ENCODE measurements around the gene KNTC1.
"Not testable (repeated sequence)": the region's sequence is repeated elsewhere in the genome, so short reads cannot be mapped to it uniquely, and the experiment has no call there.

KNTC1 gene

DNA sequence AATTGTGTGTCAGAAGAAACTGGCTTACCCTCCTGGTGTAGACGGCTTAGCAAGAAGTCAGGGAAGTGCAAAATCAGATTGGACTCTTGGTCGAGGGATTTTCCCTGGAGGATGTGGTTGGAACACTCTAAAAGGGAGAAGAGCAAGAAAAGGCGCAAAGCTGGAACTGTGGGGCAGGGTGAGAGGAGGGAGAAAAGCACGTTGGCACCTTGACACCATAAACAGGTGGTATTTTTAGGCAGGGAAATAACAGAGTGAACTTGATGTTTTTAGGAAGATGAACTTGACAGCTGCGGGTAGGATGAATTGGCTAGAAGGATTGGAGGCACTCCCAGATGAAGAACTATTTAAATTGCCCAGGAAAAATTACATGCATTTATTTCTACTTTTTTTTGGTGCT, 108.4 kb downstream of the KNTC1 start:
- no peak for DNase-seq (ENCODE audit: extremely low spot score, insufficient read length, low read depth)
- FAIRE-seq: no peak

DNA sequence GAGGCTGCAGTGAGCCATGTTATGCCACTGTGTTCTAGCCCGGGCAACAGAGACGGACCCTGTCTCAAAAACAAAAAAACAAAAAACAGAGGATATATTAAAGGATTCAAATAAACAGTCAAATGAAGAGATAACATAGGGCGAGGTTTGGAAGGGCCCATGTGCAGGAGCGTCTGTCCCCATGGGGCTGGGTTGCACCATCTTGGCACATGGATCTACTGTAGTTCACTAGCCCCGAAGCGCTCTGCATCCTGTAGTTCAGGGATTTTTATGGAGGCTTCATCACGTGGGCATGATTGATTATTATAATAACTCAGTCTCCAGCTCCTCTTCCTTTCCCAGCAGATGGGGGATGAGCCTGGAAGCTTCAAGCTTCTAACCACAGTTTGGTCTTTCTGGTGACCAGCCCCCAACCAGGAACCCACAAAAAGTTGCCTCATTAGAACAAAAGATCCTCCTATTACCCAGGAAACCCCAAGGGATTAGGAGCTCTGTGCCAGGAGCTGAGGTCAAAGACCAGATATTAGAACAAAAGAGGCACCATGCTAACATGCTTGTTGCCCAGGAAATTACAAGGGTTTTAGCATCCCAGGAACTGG, 116.3 kb downstream of the KNTC1 start:
- no peak for DNase-seq (ENCODE audit: extremely low spot score, insufficient read length, low read depth)
- FAIRE-seq: no peak

DNA sequence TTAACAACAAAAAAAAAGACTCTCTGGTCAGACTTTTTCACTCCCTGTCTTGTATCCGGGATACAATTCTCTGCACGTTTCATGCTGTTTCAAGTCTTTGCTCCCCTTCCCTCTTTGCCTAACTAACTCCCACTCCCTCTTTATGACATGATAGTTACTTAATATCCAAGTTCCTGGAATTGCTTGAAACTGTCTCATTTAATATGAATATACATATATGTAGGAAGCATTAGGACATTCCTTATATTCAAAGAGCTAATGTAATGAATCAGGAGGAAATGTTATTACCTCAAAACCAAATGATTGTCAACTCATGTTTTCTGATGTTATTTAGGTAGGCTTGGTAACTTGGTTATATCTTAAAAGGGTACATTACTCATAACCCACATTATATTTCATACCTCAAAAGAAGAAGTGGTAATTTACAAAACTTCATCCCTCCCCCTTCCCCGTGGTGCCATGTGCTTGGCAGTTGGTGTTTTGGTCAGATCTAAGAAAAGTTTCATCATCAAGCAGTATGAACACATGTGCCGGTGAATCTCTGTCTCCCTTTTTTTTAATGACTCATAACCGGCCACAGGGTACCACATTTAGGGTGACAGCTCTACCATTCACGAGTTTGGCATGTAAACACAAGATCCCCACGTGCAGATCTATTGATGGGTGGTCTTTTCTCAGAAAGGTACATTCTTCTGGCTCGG, 119.6 kb downstream of the KNTC1 start:
- no peak for DNase-seq (ENCODE audit: extremely low spot score, insufficient read length, low read depth)
- FAIRE-seq: peak; percentile 83

DNA sequence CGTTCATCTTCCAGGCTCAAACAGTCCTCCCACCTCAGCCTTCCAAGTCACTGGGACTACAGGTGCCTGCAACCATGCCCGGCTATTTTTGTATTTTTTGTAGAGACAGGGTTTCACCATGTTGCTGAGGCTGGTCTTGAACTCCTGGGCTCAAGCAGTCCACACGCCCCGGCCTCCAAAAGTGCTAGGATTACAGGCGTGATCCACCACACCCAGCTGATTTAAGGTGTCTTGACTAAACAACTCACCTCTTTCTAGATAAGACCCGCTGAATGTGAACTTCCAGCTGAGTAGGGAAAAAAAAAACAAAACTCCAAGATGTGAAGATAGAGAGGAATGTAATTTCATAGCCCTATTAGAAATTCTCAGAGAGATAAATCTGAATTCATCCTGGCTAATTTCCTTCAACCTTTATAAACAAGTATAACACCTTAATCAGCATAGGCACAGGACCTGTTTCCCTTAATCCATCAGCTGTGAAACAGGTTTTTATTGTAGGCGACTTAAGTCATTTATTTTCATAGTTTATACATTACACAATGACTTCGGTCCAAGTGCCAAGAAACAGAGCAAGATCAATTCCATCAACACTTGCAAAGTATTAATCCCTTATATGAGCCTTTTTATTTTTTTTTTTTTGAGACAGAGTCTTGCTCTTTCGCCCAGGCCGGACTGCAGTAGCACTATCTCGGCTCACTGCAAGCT, 124.6 kb downstream of the KNTC1 start:
- no peak for FAIRE-seq
- no peak for DNase-seq (ENCODE audit: extremely low spot score, insufficient read length, low read depth)

DNA sequence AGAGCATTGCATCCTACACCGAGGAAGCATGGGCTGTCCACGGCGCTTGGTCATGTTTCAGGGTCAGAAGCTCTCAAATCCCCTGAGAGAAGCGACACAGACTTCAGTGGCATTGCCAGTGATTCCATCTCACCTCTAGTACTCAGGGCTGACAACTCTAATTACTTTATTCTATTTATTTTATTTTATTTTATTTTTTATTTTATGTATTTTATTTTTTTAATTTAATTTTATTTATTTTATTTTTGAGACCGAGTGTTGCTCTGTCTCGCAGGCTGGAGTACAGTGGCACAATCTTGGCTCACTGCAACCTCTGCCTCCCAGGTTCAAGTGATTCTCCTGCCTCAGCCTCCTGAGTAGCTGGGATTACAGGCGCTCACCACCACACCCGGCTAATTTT, 126.2 kb downstream of the KNTC1 start:
- DNase-seq (ENCODE audit: extremely low spot score, insufficient read length, low read depth); FAIRE-seq: not testable (repeated sequence)

DNA sequence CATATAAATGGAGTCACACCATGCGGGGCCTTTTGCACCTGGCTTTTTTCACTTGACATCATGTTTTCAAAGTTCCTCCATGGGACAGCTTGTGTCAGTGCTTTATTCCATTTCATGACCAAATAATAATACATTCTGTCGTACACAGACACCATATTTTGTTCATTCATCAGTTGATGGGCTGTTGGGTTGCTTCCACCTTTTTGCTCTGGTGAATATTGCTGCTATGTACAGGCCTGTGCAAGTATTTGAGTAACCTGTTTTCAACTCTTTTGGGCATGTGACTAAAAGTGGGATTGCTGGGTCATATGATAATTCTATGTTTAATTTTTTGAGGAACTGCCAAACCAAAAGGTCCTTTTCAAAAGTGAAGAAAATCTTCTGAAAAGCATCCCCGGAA, 129.2 kb downstream of the KNTC1 start:
- DNase-seq (ENCODE audit: extremely low spot score, insufficient read length, low read depth) (no peak), FAIRE-seq (no peak)

DNA sequence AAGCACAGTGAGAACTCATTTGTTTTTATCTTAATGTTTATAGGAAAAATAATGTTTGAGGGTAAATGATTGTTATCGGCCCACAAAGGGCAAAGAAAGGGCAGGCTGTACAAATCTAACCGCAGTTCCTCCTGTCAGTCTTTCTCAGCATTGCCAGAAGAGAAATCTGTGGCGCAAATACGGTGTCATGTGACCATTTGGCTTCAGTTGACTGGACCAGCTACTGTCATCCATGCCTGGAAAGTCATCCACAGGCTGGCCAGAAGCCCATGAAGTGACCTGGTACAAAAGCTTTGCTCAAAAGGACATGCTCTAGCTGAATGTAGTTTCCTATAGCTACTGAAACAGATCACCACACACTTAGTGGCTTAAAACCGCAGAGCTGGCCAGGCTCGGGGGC, 132.5 kb downstream of the KNTC1 start:
- no peak for FAIRE-seq
- no peak for DNase-seq (ENCODE audit: extremely low spot score, insufficient read length, low read depth)

DNA sequence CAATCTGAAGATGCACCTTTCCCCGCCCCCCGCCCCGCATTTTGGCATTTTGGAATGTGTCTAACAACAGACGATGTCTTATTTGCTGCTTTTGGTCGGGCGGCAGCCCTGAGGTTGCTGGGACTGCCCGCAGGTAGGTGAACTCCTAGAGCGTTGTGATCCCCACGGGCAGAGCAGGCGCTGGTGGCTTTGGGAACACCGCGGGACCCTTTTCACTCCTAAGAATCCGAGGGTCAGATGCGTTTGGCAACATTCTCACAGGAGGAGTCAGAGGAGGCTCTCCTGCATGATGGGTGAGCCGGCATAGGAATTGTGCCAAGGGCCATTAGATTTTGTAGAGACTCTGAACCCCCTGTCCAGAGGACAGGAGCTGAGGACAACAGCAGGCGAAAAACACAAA, 134.2 kb downstream of the KNTC1 start:
- no peak for FAIRE-seq

DNA sequence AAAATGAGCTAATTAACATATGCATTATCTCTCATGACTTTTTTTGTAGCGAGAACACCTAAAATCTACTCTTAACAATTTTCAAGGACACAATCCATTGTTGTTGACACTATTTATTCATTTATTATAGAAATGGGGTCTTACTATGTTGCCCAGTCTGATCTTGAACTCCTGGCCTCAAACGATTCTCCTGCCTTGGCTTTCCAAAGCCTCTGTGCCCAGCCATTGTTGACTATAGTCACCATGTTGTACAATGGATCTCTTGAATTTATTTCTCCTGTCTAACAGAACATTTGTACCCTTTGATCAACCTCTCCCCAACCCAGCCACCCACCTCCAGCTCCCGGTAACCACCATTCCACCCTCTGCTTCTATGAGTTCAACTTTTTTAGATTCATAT, 134.9 kb downstream of the KNTC1 start:
- FAIRE-seq (no peak), DNase-seq (ENCODE audit: extremely low spot score, insufficient read length, low read depth) (no peak)

More for the DNA sequence above, 134.2 kb downstream of the KNTC1 start:
- no peak for DNase-seq (ENCODE audit: extremely low spot score, insufficient read length, low read depth)

DNA sequence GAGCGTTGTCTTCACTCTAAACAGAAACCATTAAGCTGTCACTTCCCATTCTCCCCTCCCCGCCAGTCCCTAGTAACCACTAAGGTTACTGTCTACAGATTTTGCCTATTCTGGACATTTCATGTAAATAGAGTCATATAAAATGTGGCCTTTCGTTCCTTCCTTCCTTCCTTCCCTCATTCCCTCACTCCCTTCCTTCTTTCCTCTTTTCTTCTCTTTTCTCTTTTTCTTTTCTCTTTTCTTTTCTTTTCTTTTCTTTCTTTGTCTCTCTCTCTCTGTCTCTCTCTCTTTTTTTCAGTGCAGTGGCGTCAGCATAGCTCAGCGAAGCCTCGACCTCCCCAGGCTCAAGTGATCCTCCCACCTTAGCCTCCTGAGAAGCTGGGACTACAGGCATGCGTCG, 138.3 kb downstream of the KNTC1 start:
- DNase-seq (ENCODE audit: extremely low spot score, insufficient read length, low read depth) (no peak), FAIRE-seq (no peak)

DNA sequence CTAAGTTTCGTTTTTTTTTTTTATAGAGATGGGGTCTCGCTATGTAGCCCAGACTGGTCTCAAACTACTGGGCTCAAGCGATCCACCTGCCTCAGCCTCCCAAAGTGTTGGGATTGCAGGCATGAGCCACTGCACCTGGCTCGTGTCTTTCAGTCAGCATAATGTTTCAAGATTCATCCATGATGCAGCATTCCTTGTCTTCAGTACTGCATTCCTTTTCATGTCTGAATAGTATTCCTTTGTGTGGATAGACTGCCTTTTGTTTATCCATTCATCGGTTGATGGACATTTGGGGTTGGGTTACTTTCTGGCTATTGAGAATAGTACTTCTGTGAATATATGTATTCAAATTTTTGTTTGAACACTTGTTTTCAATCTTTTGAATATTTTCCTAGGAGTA, 138.7 kb downstream of the KNTC1 start:
- FAIRE-seq: no peak
- DNase-seq (ENCODE audit: extremely low spot score, insufficient read length, low read depth): no peak

DNA sequence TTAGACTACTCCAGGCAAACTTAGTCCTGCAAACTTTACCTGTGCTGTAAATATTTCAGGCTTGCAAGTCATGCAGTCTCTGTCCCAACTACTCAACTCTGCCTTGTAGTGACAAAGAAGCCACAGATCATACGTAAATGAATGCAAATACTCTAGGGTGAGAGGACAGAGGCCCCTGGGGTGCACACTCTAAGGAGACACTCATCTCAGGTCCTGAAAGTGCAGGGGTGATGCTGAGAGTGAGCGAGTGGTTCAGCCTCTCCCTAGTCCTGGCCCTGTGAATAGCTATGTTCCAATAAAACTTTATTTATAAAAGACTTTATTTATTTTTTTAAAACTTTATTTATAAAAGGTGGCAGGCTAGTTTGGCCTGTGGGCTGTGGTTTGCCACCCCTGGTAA, 141.2 kb downstream of the KNTC1 start:
- no peak for FAIRE-seq

DNA sequence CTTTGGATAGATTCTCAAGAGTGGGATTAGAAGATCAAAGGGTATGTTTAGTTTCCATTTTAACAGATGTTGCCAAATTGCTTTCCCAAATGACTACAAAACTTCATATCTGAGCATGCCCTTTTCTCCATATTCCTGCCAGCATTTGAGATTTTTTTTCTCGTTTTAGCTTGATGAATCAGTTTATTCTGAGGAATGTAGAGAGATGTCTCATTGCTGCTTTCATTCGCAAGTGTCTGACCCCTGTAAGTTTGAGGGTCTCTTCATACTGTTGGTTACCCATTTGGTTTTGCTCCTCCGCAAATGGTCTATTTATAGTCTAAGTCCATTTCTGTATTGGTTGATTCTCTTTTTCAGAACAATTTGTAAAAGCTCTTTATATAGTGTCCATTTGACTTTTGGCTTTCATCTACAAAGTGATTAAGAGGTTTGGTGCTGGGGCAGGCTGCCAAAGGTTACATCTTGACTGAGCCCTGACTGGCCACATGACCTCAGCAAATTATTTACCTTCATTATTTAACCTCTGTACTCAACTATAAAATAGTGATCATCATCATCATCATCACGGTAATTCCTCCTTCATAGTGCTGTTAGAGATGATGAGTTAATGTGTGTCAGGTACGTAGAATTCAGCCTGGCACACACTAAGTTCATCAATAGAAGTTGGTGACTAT, 142.5 kb downstream of the KNTC1 start:
- no peak for DNase-seq (ENCODE audit: extremely low spot score, insufficient read length, low read depth)
- FAIRE-seq: no peak

More for the DNA sequence above, 141.2 kb downstream of the KNTC1 start:
- no peak for DNase-seq (ENCODE audit: extremely low spot score, insufficient read length, low read depth)

DNA sequence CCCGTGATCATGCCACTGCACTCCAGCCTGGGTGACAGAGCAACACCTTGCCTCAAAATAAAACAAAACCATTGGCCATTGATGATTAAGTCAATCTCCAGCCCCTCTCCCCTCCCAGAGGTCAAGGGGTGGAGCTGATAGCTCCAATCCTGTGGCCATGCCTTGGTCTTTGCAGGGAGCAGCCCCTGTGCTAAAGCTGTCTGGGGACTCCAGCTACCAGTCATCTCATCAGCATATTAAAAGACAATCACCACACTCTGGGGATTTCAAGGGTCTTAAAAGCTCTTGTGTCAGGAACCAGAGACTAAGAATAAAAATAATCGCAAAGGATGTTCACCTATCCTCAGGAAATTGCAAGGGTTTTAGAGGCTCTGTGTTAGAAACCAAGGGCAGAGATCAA, 145.5 kb downstream of the KNTC1 start:
- no peak for DNase-seq (ENCODE audit: extremely low spot score, insufficient read length, low read depth)
- FAIRE-seq: no peak
